Putamen (tissue), 1 donor: Measurements from ENCODE around the gene MAPK1.
"Not testable (repeated sequence)": the region's sequence is repeated elsewhere in the genome, so short reads cannot be mapped to it uniquely, and the experiment has no call there.

ENCODE experiments used
- DNase-seq: peaks from one replicate; pipeline ENCODE4 v3.0.0-alpha.2; 2016; ENCODE audit warnings: low spot score

The MAPK1 gene

GRCh38 chr22:21754523-21754922 is 112.9 kb downstream of the MAPK1 start:
- DNase-seq: peak; percentile 46

GRCh38 chr22:21753374-21754111 is 113.9 kb downstream of the MAPK1 start:
- DNase-seq: no peak

GRCh38 chr22:21752276-21752675 is 115.2 kb downstream of the MAPK1 start:
- DNase-seq: peak; percentile 71

GRCh38 chr22:21745948-21746347 is 121.5 kb downstream of the MAPK1 start:
- no peak for DNase-seq

GRCh38 chr22:21744917-21745316 is 122.5 kb downstream of the MAPK1 start:
- DNase-seq: not testable (repeated sequence)

- no peak for DNase-seq
Observed at GRCh38 chr22:21741790-21742189, 125.7 kb downstream of the MAPK1 start.

- no peak for DNase-seq
Observed at GRCh38 chr22:21741059-21741458, 126.4 kb downstream of the MAPK1 start.

- no peak for DNase-seq
Observed at GRCh38 chr22:21739828-21740377, 127.5 kb downstream of the MAPK1 start.

GRCh38 chr22:21738966-21739365 is 128.5 kb downstream of the MAPK1 start:
- DNase-seq: no peak

- DNase-seq: no peak
Observed at GRCh38 chr22:21738081-21738480, 129.4 kb downstream of the MAPK1 start.

- no peak for DNase-seq
Observed at GRCh38 chr22:21736948-21737347, 130.5 kb downstream of the MAPK1 start.

- DNase-seq: no peak
Observed at GRCh38 chr22:21736084-21736642, 131.3 kb downstream of the MAPK1 start.

GRCh38 chr22:21735200-21736083 is 132.0 kb downstream of the MAPK1 start, which contains the start of gene YPEL1:
TSS of gene YPEL1 (minus strand) at chr22:21735794. CDS start at chr22:21710744, 25,050 bp downstream.
- peak; percentile 99 for DNase-seq

- DNase-seq: peak; percentile 68
Observed at GRCh38 chr22:21734540-21735199, 132.8 kb downstream of the MAPK1 start.

- no peak for DNase-seq
Observed at GRCh38 chr22:21731503-21731902, 135.9 kb downstream of the MAPK1 start.

GRCh38 chr22:21730535-21731308 is 136.7 kb downstream of the MAPK1 start:
- DNase-seq: no peak

GRCh38 chr22:21729184-21729583 is 138.3 kb downstream of the MAPK1 start:
- not testable (repeated sequence) for DNase-seq

- DNase-seq: no peak
Observed at GRCh38 chr22:21728270-21728669, 139.2 kb downstream of the MAPK1 start.

- DNase-seq: no peak
Observed at GRCh38 chr22:21727768-21728167, 139.7 kb downstream of the MAPK1 start.

- no peak for DNase-seq
Observed at GRCh38 chr22:21727159-21727558, 140.3 kb downstream of the MAPK1 start.

- no peak for DNase-seq
Observed at GRCh38 chr22:21726650-21727049, 140.8 kb downstream of the MAPK1 start.
